Bone marrow (tissue), 2 donors: ENCODE data around the gene KIF20A.
"Not testable (repeated sequence)": the region's sequence is repeated elsewhere in the genome, so short reads cannot be mapped to it uniquely, and the experiment has no call there.

Experiments
- DNase-seq, 2 donors: peaks; one replicate each; lab custom pipeline; 2025; lab: John Stamatoyannopoulos, UW

The KIF20A gene

GRCh38 chr5:138178516-138179276 is at the start of gene KIF20A, which contains the start of gene BRD8:
TSS of gene KIF20A (plus strand) at chr5:138179112. CDS start at chr5:138179681, 569 bp downstream.
TSS of gene BRD8 (minus strand) at chr5:138178630. CDS start at chr5:138178614, 16 bp downstream.
- DNase-seq = peak; percentile 71 to 97

GRCh38 chr5:138129347-138129746 is 49.6 kb upstream of the KIF20A start:
- DNase-seq = no peak

- DNase-seq = no peak
These were observed 46.4 kb upstream of the KIF20A start for GRCh38 chr5:138132543-138132942.

GRCh38 chr5:138138949-138139780 is 39.7 kb upstream of the KIF20A start, which contains the start of gene NME5:
TSS of gene NME5 (minus strand) at chr5:138139428. CDS start at chr5:138138780, 648 bp downstream.
- no peak for DNase-seq

GRCh38 chr5:138139781-138140090 is 39.2 kb upstream of the KIF20A start:
- peak in 1 of 2 donors; percentile 5 for DNase-seq

- DNase-seq = no peak
These were observed 38.6 kb upstream of the KIF20A start for GRCh38 chr5:138140268-138140667.

- no peak for DNase-seq
These were observed 37.2 kb upstream of the KIF20A start for GRCh38 chr5:138141734-138142133.

- DNase-seq = not testable (repeated sequence)
These were observed 35.3 kb upstream of the KIF20A start for GRCh38 chr5:138143578-138143977.

GRCh38 chr5:138148811-138149210 is 30.1 kb upstream of the KIF20A start:
- no peak for DNase-seq

GRCh38 chr5:138149530-138149929 is 29.4 kb upstream of the KIF20A start:
- no peak for DNase-seq

GRCh38 chr5:138155977-138156376 is 22.9 kb upstream of the KIF20A start:
- not testable (repeated sequence) for DNase-seq

GRCh38 chr5:138157626-138158025 is 21.3 kb upstream of the KIF20A start:
- no peak for DNase-seq

- DNase-seq = no peak
These were observed 19.2 kb upstream of the KIF20A start for GRCh38 chr5:138159666-138160065.

- no peak for DNase-seq
These were observed 18.2 kb upstream of the KIF20A start for GRCh38 chr5:138160706-138161105.

GRCh38 chr5:138163721-138164120 is 15.2 kb upstream of the KIF20A start:
- DNase-seq = no peak

GRCh38 chr5:138169124-138169523 is 9.8 kb upstream of the KIF20A start:
- no peak for DNase-seq

GRCh38 chr5:138170299-138170698 is 8.6 kb upstream of the KIF20A start:
- DNase-seq = no peak

GRCh38 chr5:138177941-138178515 is 884 bp upstream of the KIF20A start:
- no peak for DNase-seq

GRCh38 chr5:138179277-138179857 is 455 bp downstream of the KIF20A start:
- DNase-seq = no peak

- peak in 1 of 2 donors; percentile 59 for DNase-seq
These were observed 1.4 kb downstream of the KIF20A start for GRCh38 chr5:138180183-138180782.

- no peak for DNase-seq
These were observed 1.9 kb downstream of the KIF20A start for GRCh38 chr5:138180841-138181240.

GRCh38 chr5:138182808-138183207 is 3.9 kb downstream of the KIF20A start:
- no peak for DNase-seq
